Activated B cell treated with CpG ODN at 0.5 μM for 24 hours (primary cell): ENCODE results near the gene BAZ2B. TPM values are rescaled to one million over a fixed set of nuclear protein-coding genes. Genes with fewer than 3 reads are reported as not detected.

Experiments
- ATAC-seq: fragments of 200-7000 bp; cut with Tn5 transposase; one replicate; pipeline ENCODE4 v1.10.0; 2021; ENCODE audit warnings: low read depth, mild to moderate bottlenecking, moderate library complexity
- CTCF ChIA-PET: fragments of 350-600 bp; sonication (Branson Sonifier 250); formaldehyde crosslinking; loops from one replicate; lab custom pipeline; 2021; ENCODE audit warnings: antibody characterized with exemption; lab: Charles Lee
- POLR2A ChIA-PET: fragments of 350-600 bp; sonication (Branson Sonifier 250); formaldehyde crosslinking; loops from one replicate; lab custom pipeline; 2021; ENCODE audit warnings: antibody characterized with exemption; lab: Charles Lee
- DNase-seq: peaks from one replicate; pipeline ENCODE4 v3.0.0; 2022
- H3K27ac Mint-ChIP-seq: one replicate; pipeline ENCODE4 v1.8.0; 2020; ENCODE audit warnings: mixed read lengths
- H3K27me3 Mint-ChIP-seq: one replicate; pipeline ENCODE4 v1.8.0; 2021; ENCODE audit warnings: mixed read lengths
- H3K36me3 Mint-ChIP-seq: one replicate; pipeline ENCODE4 v1.8.0; 2021; ENCODE audit warnings: low read depth, mixed read lengths
- H3K4me1 Mint-ChIP-seq: one replicate; pipeline ENCODE4 v1.8.0; 2021; ENCODE audit warnings: mixed read lengths
- H3K4me3 Mint-ChIP-seq: one replicate; pipeline ENCODE4 v1.8.0; 2020; ENCODE audit warnings: mild to moderate bottlenecking, mixed read lengths
- H3K9me3 Mint-ChIP-seq: one replicate; pipeline ENCODE4 v1.8.0; 2020; ENCODE audit warnings: mixed read lengths
- CTCF ChIP-seq: fragments of 200-600 bp; IDR thresholded peaks from one replicate; pipeline ENCODE4 v1.8.0; 2022; ENCODE audit warnings: antibody characterized with exemption, mild to moderate bottlenecking
- intact Hi-C: fragments of 100-400 bp; cut with micrococcal nuclease; formaldehyde crosslinking; loops from one replicate; pipeline ENCODE4 v1.15.1; 2024
- total RNA-seq: library from RNA; stranded (reverse); gene quantifications from 2 replicates; pipeline ENCODE4 v1.2.3, GENCODE V29; 2022

Gene BAZ2B
- total RNA-seq, 1 donor from 2014 or later: 22.0 TPM

- Mint-ChIP-seq H3K27me3 (peaks cover 4% of the 10 kb centered on the region), H3K36me3 (no peaks in the 10 kb centered on the region), H3K4me3 (no peak overlapping the region), H3K27ac (no peak overlapping the region), H3K9me3 (peaks cover 7% of the 10 kb centered on the region), H3K4me1 (no peaks in the 10 kb centered on the region)
- ChIA-PET CTCF (no interaction called here), POLR2A (no interaction called here)
- no peak for TF ChIP-seq CTCF
- no peak for ATAC-seq
- no peak for DNase-seq
- intact Hi-C loops: no loop called here
These were observed 315.8 kb downstream of the BAZ2B start for GRCh38 chr2:159300586-159300985.

DNA sequence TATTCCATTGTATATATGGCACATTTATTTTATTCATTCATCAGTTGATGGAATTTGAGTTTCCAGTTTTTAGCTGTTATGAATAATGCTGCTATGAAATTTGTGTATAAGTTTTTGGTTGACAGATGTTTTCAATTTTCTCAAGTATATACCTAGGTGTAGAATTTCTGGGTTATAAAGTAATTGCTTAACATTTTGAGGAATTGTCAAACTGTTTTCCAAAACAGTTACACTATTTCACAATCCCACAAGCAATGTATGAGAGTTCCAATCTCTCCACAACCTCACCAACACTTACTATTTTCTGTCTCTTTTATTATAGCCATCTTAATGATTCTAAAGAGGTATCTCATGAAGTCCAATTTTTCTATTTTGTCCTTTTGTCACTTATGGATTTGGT lies 317.4 kb downstream of the BAZ2B start:
- Mint-ChIP-seq H3K27me3 (no peaks in the 10 kb centered on the region), H3K4me3 (no peak overlapping the region), H3K36me3 (no peaks in the 10 kb centered on the region), H3K4me1 (no peaks in the 10 kb centered on the region), H3K27ac (no peak overlapping the region), H3K9me3 (peaks cover 2% of the 10 kb centered on the region)
- ChIA-PET POLR2A (no interaction called here), CTCF (no interaction called here)
- DNase-seq (no peak), ATAC-seq (no peak)
- intact Hi-C loops: no loop called here
- TF ChIP-seq CTCF: no peak

GRCh38 chr2:159297042-159297707 lies 319.2 kb downstream of the BAZ2B start:
- ATAC-seq: no peak
- Mint-ChIP-seq H3K36me3 (no peaks in the 10 kb centered on the region), H3K4me3 (no peak overlapping the region), H3K27me3 (peaks cover 2% of the 10 kb centered on the region), H3K9me3 (no peaks in the 10 kb centered on the region), H3K4me1 (no peaks in the 10 kb centered on the region), H3K27ac (no peak overlapping the region)
- no peak for TF ChIP-seq CTCF
- POLR2A ChIA-PET: interaction anchor here (1.3 kb wide), 1 partner anchor 10 kb away, joined by 6 read pairs; the partner anchor contains the start of gene WDSUB1
- intact Hi-C loops: no loop called here
- CTCF ChIA-PET: no interaction called here
- DNase-seq: no peak

- intact Hi-C loops: no loop called here
- no peak for TF ChIP-seq CTCF
- ChIA-PET POLR2A (no interaction called here), CTCF (no interaction called here)
- no peaks in the 10 kb centered on the region for H3K9me3 Mint-ChIP-seq
- H3K4me1 Mint-ChIP-seq: peaks cover 3% of the 10 kb centered on the region
- H3K4me3 Mint-ChIP-seq: no peak overlapping the region
- no peak overlapping the region for H3K27ac Mint-ChIP-seq
- no peaks in the 10 kb centered on the region for H3K36me3 Mint-ChIP-seq
- DNase-seq (no peak), ATAC-seq (no peak)
- peaks cover 7% of the 10 kb centered on the region for H3K27me3 Mint-ChIP-seq
These were observed 324.2 kb downstream of the BAZ2B start for GRCh38 chr2:159292157-159292556.

GRCh38 chr2:159290289-159290907 lies 325.9 kb downstream of the BAZ2B start:
- ChIA-PET POLR2A (no interaction called here), CTCF (no interaction called here)
- Mint-ChIP-seq H3K36me3 (peaks cover 2% of the 10 kb centered on the region), H3K4me1 (peaks cover 11% of the 10 kb centered on the region), H3K9me3 (no peaks in the 10 kb centered on the region), H3K27ac (no peak overlapping the region), H3K4me3 (no peak overlapping the region), H3K27me3 (peaks cover 7% of the 10 kb centered on the region)
- TF ChIP-seq CTCF: no peak
- DNase-seq (no peak), ATAC-seq (no peak)
- intact Hi-C loops: no loop called here
